ENCODE results near the gene TUB. TPM values are rescaled to one million over a fixed set of nuclear protein-coding genes. Genes with fewer than 3 reads are reported as not detected.

Gene TUB
- total and polyA plus RNA-seq, 2 of the 8 experiments (the other 6 are each of a cell fraction or from before 2014, with no cell fraction given): 15.3 to 31.3 TPM

DNA sequence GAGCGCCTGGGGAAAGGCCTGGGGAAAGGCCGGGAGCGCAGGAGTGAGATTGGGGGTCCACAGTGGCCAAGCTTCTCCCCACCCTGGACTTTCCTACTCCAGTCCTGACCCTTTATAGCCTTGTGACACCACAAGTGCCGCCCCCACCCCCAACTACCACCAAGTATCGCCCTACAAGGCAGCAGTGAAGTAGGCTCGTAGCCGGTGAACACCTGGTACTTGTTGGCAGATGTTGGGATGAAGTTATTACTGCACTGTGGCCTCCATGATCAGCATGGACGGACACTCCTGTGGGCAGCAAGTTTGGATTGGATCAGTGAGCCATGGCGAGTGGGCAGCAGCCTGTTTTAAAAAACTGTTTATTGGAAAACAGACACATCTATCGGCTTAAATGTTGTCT lies 48.9 kb upstream of the TUB start:
- Histone ChIP-seq H2BK15ac (ENCODE audit: low read length) (0 out of 2 replicates have a peak overlapping the region, but pooled peaks have one; percentile 40), H4K8ac (ENCODE audit: extremely low read depth, insufficient read depth, low read length) (peak overlapping the region; percentile 87; the same call in 1 of the 2 replicates), H4K20me1 (replicated peaks in 1 of 2; ENCODE audit: control insufficient read depth in 1 of 2, insufficient read depth in 2 of 2, low read length in 2 of 2) (no peaks in the 10 kb centered on the region), H2BK20ac (ENCODE audit: low read length) (no peak overlapping the region), H3K27me3 (replicated peaks in 1 of 4; ENCODE audit: control insufficient read depth in 3 of 4, extremely low read depth in 1 of 4, insufficient read depth in 3 of 4, low read length in 3 of 4) (peaks cover 0 to 14% (median 6%) of the 10 kb centered on the region in 4 experiments; a peak in 5 of 7 replicates), H2BK120ac (replicated peaks; ENCODE audit: low read depth, low read length) (no peak overlapping the region), H3K4me1 (replicated peaks in 1 of 4; ENCODE audit: control insufficient read depth in 3 of 4, insufficient read depth in 4 of 4, low read length in 3 of 4) (peaks cover 0 to 13% (median 4%) of the 10 kb centered on the region in 4 experiments; a peak in 5 of 7 replicates), H3K14ac (ENCODE audit: insufficient read length) (no peak overlapping the region), H2AK5ac (ENCODE audit: low read depth, low read length) (no peak overlapping the region), H3K56ac (replicated peaks; ENCODE audit: insufficient read length, low read depth, low read length) (no peak overlapping the region), H2AFZ (ENCODE audit: low read length) (no peak overlapping the region), H3K4me3 (ENCODE audit: extremely low read depth in 1 of 4, insufficient read depth in 2 of 4, low read depth in 3 of 4, low read length in 4 of 4) (no peak overlapping the region), H3K9ac (replicated peaks in 1 of 4; ENCODE audit: extremely low read depth in 1 of 4, low read depth in 3 of 4, low read length in 3 of 4) (no peak overlapping the region), H3K27ac (ENCODE audit: low read depth, low read length) (no peak overlapping the region), H3K36me3 (ENCODE audit: control insufficient read depth in 2 of 4, insufficient read depth in 4 of 4, low read length in 3 of 4) (no peaks in the 10 kb centered on the region), H3K9me3 (ENCODE audit: insufficient read depth in 2 of 2, low read depth in 1 of 2, low read length in 1 of 2) (no peaks in the 10 kb centered on the region), H3K79me2 (ENCODE audit: control insufficient read depth in 1 of 2, insufficient read depth in 2 of 2, low read length in 2 of 2) (no peaks in the 10 kb centered on the region), H3K4me2 (ENCODE audit: insufficient read depth in 1 of 2, low read depth in 2 of 2, low read length in 2 of 2) (no peak overlapping the region; a peak in 1 of 4 replicates), H3K23ac (ENCODE audit: insufficient read length) (no peak overlapping the region), H3K4ac (replicated peaks; ENCODE audit: insufficient read length, low read depth, low read length) (no peak overlapping the region), H3K18ac (ENCODE audit: extremely low read depth, low read length) (no peak overlapping the region), H2BK12ac (ENCODE audit: low read depth, low read length) (peak overlapping the region; percentile 63; the same call in 1 of the 2 replicates), H3K23me2 (ENCODE audit: low read depth, low read length) (no peaks in the 10 kb centered on the region), H4K91ac (replicated peaks; ENCODE audit: insufficient read length, low read length) (no peak overlapping the region), H4K5ac (ENCODE audit: insufficient read length, low read depth, low read length) (no peak overlapping the region), H3K79me1 (ENCODE audit: low read depth, low read length) (no peaks in the 10 kb centered on the region), H2BK5ac (ENCODE audit: low read depth, low read length) (no peak overlapping the region)
- no peak for FAIRE-seq
- ChIA-PET CTCF (ENCODE audit: partially characterized antibody) (interaction anchor here (0.6 to 31.7 kb wide), 19 partner anchors 9 to 175 kb away, joined by 3 to 1283 read pairs (median 5); partner anchors contain the start of gene TUB), POLR2A (ENCODE audit: partially characterized antibody) (interaction anchor here (0.9 kb wide), 1 partner anchor 50 kb away, joined by 3 read pairs; no protein-coding TSS in a partner anchor)
- no peak for DNase-seq (ENCODE audit: low read depth in 1 of 2, low spot score in 2 of 2)
- WGBS, 2 experiments (ENCODE audit: extremely low coverage in 1 of 2, insufficient coverage in 1 of 2, insufficient read length in 1 of 2, insufficient replicate concordance in 2 of 2, low coverage in 1 of 2, low lambda C conversion rate in 2 of 2, missing lambda C conversion rate in 1 of 2): 92% methylated on average over 10 of the region's 10 CpGs; no CpG with 5 or more reads in 1 of the 2 experiments
- TF ChIP-seq EGR1 (IDR thresholded peaks at IDR 0.05; ENCODE audit: borderline replicate concordance, low read depth, low read length) (no peak), EP300 (IDR thresholded peaks at IDR 0.05; ENCODE audit: borderline replicate concordance in 1 of 2, low read depth in 2 of 2, low read length in 2 of 2) (no peak)
